Suprapubic skin (tissue), 4 donors: Measurements from ENCODE around the gene SPATS2L. TPM values are rescaled to one million over a fixed set of nuclear protein-coding genes. Genes with fewer than 3 reads are reported as not detected.

Source experiments
- DNase-seq, 2 donors: peaks; one replicate each; pipeline ENCODE4 v3.0.0-alpha.2; 2019; ENCODE audit warnings: low spot score in 2 of 2
- H3K27ac ChIP-seq: fragments of 200-600 bp; sonication (generic); one replicate; pipeline ENCODE4 v1.5.1; 2019
- H3K27me3 ChIP-seq: fragments of 200-600 bp; sonication (generic); one replicate; pipeline ENCODE4 v1.5.1; 2019
- H3K36me3 ChIP-seq: fragments of 200-600 bp; sonication (generic); one replicate; pipeline ENCODE4 v1.5.1; 2019
- H3K4me1 ChIP-seq: fragments of 200-600 bp; sonication (generic); one replicate; pipeline ENCODE4 v1.5.1; 2019
- H3K4me3 ChIP-seq: fragments of 200-600 bp; sonication (generic); one replicate; pipeline ENCODE4 v1.5.1; 2019; ENCODE audit warnings: mild to moderate bottlenecking
- H3K9me3 ChIP-seq: fragments of 200-600 bp; sonication (generic); one replicate; pipeline ENCODE4 v1.5.1; 2019
- EP300 ChIP-seq: sonication (generic); formaldehyde crosslinking; IDR thresholded peaks from one replicate; pipeline ENCODE4 v1.6.1; 2017; ENCODE audit warnings: antibody characterized with exemption
- POLR2A ChIP-seq, 2 donors: fragments of 450-650 bp; IDR thresholded peaks; one replicate each; pipeline ENCODE4 v1.6.1; 2017; ENCODE audit warnings: antibody characterized with exemption in 2 of 2, mild to moderate bottlenecking in 2 of 2, moderate library complexity in 2 of 2
- POLR2AphosphoS5 ChIP-seq, 3 donors: sonication (generic); formaldehyde crosslinking; IDR thresholded peaks; one replicate each; pipeline ENCODE4 v1.6.1; 2017; ENCODE audit warnings: antibody characterized with exemption in 3 of 3
- WGBS: methylation state at CpG from one replicate; pipeline ENCODE4 v1.1.5; 2018; 5-methylcytosine and 5-hydroxymethylcytosine counted together
- total RNA-seq, 4 donors: library from RNA; depleted of rRNA; stranded (reverse); fragments of >200 nt; gene quantifications; one replicate each; pipeline ENCODE4 v1.1.0, GENCODE V29; 2016
- TF ChIP-seq, protein P1 (sequence below), 2 donors: fragments of 200-600 bp in 1 of 2; fragments of 450-650 bp in 1 of 2; sonication (generic) in 1 of 2; IDR thresholded peaks; one replicate each; pipeline ENCODE4 v1.5.1; 2016 to 2019; ENCODE audit warnings: antibody characterized with exemption in 2 of 2, mild to moderate bottlenecking in 1 of 2, moderate library complexity in 1 of 2

The SPATS2L gene
- total RNA-seq, 4 donors from 2014 or later: 39.9 to 104 (median 57.7) TPM

DNA sequence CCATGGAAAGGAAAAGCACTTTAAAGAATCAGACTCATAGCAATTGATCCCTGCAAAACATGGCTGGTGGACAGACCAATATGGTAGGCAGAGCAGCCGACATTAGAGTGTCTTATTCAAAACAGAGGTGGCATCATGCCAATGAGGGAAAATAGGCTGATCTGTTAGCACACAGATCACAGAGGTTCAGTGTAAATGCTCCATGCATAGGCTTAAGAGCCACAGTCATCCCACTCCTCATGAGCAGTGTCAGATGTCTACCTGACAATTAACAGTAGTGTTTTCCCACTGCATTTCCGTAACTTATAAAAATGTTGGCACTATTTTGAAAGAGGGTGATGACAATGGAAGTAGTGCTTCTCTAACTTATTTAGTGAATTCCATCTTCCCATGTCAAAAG, 86.7 kb downstream of the SPATS2L start:
- peaks cover 24% of the 10 kb centered on the region for H3K36me3 ChIP-seq
- H3K4me1 ChIP-seq: no peaks in the 10 kb centered on the region
- no peak for DNase-seq
- H3K27ac ChIP-seq: no peak overlapping the region
- 85% methylated on average over 2 of the region's 2 CpGs for WGBS
- no peak overlapping the region for H3K4me3 ChIP-seq
- TF ChIP-seq POLR2AphosphoS5 (IDR thresholded peaks at IDR 0.05) (no peak), POLR2A (IDR thresholded peaks at IDR 0.05) (no peak), EP300 (no peak)
- TF ChIP-seq, protein P1, sequence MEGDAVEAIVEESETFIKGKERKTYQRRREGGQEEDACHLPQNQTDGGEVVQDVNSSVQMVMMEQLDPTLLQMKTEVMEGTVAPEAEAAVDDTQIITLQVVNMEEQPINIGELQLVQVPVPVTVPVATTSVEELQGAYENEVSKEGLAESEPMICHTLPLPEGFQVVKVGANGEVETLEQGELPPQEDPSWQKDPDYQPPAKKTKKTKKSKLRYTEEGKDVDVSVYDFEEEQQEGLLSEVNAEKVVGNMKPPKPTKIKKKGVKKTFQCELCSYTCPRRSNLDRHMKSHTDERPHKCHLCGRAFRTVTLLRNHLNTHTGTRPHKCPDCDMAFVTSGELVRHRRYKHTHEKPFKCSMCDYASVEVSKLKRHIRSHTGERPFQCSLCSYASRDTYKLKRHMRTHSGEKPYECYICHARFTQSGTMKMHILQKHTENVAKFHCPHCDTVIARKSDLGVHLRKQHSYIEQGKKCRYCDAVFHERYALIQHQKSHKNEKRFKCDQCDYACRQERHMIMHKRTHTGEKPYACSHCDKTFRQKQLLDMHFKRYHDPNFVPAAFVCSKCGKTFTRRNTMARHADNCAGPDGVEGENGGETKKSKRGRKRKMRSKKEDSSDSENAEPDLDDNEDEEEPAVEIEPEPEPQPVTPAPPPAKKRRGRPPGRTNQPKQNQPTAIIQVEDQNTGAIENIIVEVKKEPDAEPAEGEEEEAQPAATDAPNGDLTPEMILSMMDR (IDR thresholded peaks at IDR 0.05): no peak
- no peaks in the 10 kb centered on the region for H3K9me3 ChIP-seq
- no peaks in the 10 kb centered on the region for H3K27me3 ChIP-seq

DNA sequence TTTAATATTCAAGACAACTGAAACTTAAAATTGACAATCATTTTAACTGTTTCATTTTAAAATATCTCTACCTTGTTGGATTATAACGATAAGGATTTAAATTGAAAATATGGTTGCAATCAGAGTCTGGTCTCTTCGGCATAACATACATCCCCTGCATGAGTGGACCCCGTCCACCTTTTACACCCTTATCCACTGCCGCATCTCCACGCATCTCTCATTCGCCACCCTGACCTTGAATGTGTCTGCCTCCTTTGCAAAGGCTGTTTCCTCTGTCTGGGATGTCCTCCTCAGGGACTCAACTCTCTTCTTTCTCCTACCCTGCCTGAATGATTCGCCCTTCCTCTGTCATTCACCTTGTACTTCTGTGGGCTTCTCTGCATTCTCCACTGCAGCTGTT, 87.6 kb downstream of the SPATS2L start:
- H3K27me3 ChIP-seq: no peaks in the 10 kb centered on the region
- TF ChIP-seq POLR2AphosphoS5 (IDR thresholded peaks at IDR 0.05) (no peak), POLR2A (IDR thresholded peaks at IDR 0.05) (no peak), EP300 (no peak)
- TF ChIP-seq, protein P1 (IDR thresholded peaks at IDR 0.05): no peak
- WGBS: 95% methylated on average over 7 of the region's 7 CpGs
- no peak overlapping the region for H3K27ac ChIP-seq
- H3K9me3 ChIP-seq: no peaks in the 10 kb centered on the region
- H3K4me3 ChIP-seq: no peak overlapping the region
- no peaks in the 10 kb centered on the region for H3K4me1 ChIP-seq
- peaks cover 24% of the 10 kb centered on the region for H3K36me3 ChIP-seq
- DNase-seq: no peak

DNA sequence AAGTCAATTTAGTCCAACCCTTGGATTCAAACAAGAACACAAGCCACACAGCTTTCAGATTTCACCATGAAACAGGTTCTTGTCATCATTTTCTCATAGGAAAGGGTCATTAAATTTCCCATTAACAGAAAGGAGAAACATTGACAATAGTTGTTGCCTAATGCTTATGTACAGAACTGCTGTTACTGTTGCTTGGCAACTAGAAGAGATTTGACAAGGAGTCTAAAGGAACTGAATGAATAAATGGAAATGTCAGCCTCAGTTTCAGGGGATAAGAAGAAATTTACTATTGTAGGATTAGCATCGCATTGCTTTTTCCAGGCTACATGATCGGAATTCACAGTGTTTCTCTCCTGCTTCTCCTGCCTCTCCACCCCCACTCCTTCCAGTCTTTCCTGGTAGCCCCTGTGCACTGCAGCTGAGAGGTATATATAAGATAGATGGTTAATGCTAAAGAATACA, 90.3 kb downstream of the SPATS2L start:
- Histone ChIP-seq H3K4me3 (no peak overlapping the region), H3K27ac (no peak overlapping the region), H3K9me3 (no peaks in the 10 kb centered on the region), H3K4me1 (no peaks in the 10 kb centered on the region), H3K36me3 (no peaks in the 10 kb centered on the region), H3K27me3 (no peaks in the 10 kb centered on the region)
- WGBS: 81% methylated on average over 2 of the region's 2 CpGs
- TF ChIP-seq POLR2AphosphoS5 (IDR thresholded peaks at IDR 0.05) (no peak), POLR2A (IDR thresholded peaks at IDR 0.05) (no peak), EP300 (no peak)
- TF ChIP-seq, protein P1 (IDR thresholded peaks at IDR 0.05): no peak
- DNase-seq: no peak

DNA sequence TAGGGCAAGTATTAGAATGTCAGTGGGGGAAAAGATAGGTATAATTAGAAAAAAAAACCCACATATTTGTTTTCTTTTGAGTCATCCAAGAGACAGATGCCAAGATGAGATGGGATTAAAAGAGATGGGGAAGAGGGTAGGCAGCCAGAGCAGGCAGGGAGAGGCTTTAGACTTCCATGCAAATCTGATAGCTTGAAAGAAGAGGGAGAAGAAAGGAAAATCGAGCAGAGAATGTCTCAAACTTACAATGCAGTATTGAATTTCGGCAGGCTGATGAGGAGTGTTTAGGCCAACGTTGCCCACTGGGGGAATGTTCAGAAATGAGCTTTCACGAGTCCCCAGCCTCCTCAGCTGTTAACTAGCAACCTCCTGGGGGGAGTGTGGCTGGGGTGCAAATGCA, 91.3 kb downstream of the SPATS2L start:
- no peak for DNase-seq
- Histone ChIP-seq H3K27me3 (no peaks in the 10 kb centered on the region), H3K9me3 (no peaks in the 10 kb centered on the region), H3K36me3 (no peaks in the 10 kb centered on the region), H3K4me3 (no peak overlapping the region), H3K27ac (no peak overlapping the region), H3K4me1 (no peaks in the 10 kb centered on the region)
- whole genome bisulfite sequencing: 81% methylated on average over 4 of the region's 4 CpGs
- TF ChIP-seq, protein P1 (IDR thresholded peaks at IDR 0.05): no peak
- TF ChIP-seq POLR2AphosphoS5 (IDR thresholded peaks at IDR 0.05) (no peak), POLR2A (IDR thresholded peaks at IDR 0.05) (no peak), EP300 (no peak)

DNA sequence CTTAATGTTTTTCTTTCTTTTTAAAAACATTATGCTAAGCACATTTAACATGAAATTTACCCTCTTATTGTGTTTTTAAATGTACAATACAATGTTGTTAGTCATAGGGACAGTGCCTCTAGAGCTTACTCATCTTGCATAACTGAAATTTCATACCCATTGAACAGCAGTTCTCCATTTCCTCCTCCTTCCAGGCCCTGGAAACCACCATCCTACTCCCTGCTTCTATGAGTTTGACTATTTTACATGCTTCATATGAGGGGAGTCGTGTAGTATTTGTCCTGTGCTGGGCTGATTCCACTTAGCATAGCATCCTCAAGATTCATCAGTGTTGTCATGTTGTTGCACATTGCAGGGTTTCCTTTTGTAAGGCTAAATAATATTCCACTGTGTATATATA, 92.6 kb downstream of the SPATS2L start:
- no peaks in the 10 kb centered on the region for H3K4me1 ChIP-seq
- WGBS: 88% methylated on average over 1 of the region's 1 CpG
- H3K27ac ChIP-seq: no peak overlapping the region
- H3K27me3 ChIP-seq: no peaks in the 10 kb centered on the region
- H3K4me3 ChIP-seq: no peak overlapping the region
- H3K36me3 ChIP-seq: no peaks in the 10 kb centered on the region
- TF ChIP-seq, protein P1 (IDR thresholded peaks at IDR 0.05): no peak
- no peak for TF ChIP-seq EP300
- no peak for TF ChIP-seq POLR2AphosphoS5 (IDR thresholded peaks at IDR 0.05)
- no peak for TF ChIP-seq POLR2A (IDR thresholded peaks at IDR 0.05)
- no peaks in the 10 kb centered on the region for H3K9me3 ChIP-seq
- DNase-seq: no peak
